SK-N-SH (cell line): ENCODE data around the gene SNRNP25. TPM values are rescaled to one million over a fixed set of nuclear protein-coding genes. Genes with fewer than 3 reads are reported as not detected.

Experiments used
- CTCF ChIA-PET: fragments of 300-600, 350-600 bp; formaldehyde crosslinking; extraction: SDS; loops from one replicate; lab custom pipeline; 2021; lab: Yijun Ruan, JAX
- POLR2A ChIA-PET: fragments of 350-600 bp; sonication (Branson Sonifier 250); formaldehyde crosslinking; extraction: SDS; loops from one replicate; lab custom pipeline; 2020; ENCODE audit warnings: antibody characterized with exemption, inconsistent platforms; lab: Yijun Ruan, JAX
- DNase-seq: peaks from one replicate; pipeline ENCODE4 v3.0.0; 2012
- H2AFZ ChIP-seq: fragments of 200-600 bp; sonication (generic); 2 replicates; pipeline ENCODE4 v1.8.1; 2016; ENCODE audit warnings: antibody characterized with exemption, mild to moderate bottlenecking, low read depth
- H3F3A ChIP-seq: fragments of 200-600 bp; sonication (generic); replicated peaks from 2 replicates; pipeline ENCODE3; 2016; ENCODE audit warnings: antibody characterized with exemption, mild to moderate bottlenecking; ENCODE audit not compliant: insufficient read depth
- H3K27ac ChIP-seq, 2 experiments: fragments of 200-500 bp in 1 of 2; fragments of 200-600 bp in 1 of 2; sonication (Bioruptor generic) in 1 of 2; sonication (generic), shearing (Covaris generic) in 1 of 2; 2 replicates each; pipeline versions ENCODE4 v1.5.1 to v1.6.1; 2014 to 2016; ENCODE audit warnings: low read depth in 2 of 2, inconsistent platforms in 1 of 2, low read length in 1 of 2, mild to moderate bottlenecking in 1 of 2, mixed read lengths in 1 of 2
- H3K27me3 ChIP-seq: fragments of 200-600 bp; sonication (generic), shearing (Covaris generic); 2 replicates; pipeline ENCODE4 v1.6.1; 2016; ENCODE audit warnings: mixed run types; ENCODE audit not compliant: insufficient read depth
- H3K36me3 ChIP-seq, 2 experiments: fragments of 200-500 bp in 1 of 2; fragments of 200-600 bp in 1 of 2; sonication (Bioruptor generic) in 1 of 2; sonication (generic) in 1 of 2; replicated peaks in 1 of 2; 2 replicates each; pipeline versions ENCODE3 to v1.5.1; 2014 to 2016; ENCODE audit warnings: low read length in 1 of 2, mild to moderate bottlenecking in 1 of 2; ENCODE audit not compliant: insufficient read depth in 2 of 2, control insufficient read depth in 1 of 2
- H3K4me1 ChIP-seq, 2 experiments: fragments of 200-500 bp in 1 of 2; fragments of 200-600 bp in 1 of 2; sonication (Bioruptor generic) in 1 of 2; sonication (generic), shearing (Covaris generic) in 1 of 2; 2 replicates each; pipeline versions ENCODE4 v1.5.1 to v1.6.1; 2014 to 2016; ENCODE audit warnings: low read depth in 1 of 2, low read length in 1 of 2, mixed run types in 1 of 2; ENCODE audit not compliant: insufficient read depth in 2 of 2, control insufficient read depth in 1 of 2
- H3K4me2 ChIP-seq: fragments of 200-600 bp; sonication (generic), shearing (Covaris generic); 2 replicates; pipeline ENCODE4 v1.6.1; 2017; ENCODE audit warnings: mixed run types
- H3K4me3 ChIP-seq, 2 experiments: fragments of 200-500 bp in 1 of 2; fragments of 200-600 bp in 1 of 2; sonication (Bioruptor generic) in 1 of 2; sonication (generic), shearing (Covaris generic) in 1 of 2; 2 replicates each; pipeline versions ENCODE4 v1.5.1 to v1.8.1; 2014 to 2016; ENCODE audit warnings: low read depth in 2 of 2, inconsistent platforms in 1 of 2, low read length in 1 of 2, mild to moderate bottlenecking in 1 of 2, mixed read lengths in 1 of 2, moderate library complexity in 1 of 2
- H3K79me2 ChIP-seq: fragments of 200-600 bp; sonication (generic); 2 replicates; pipeline ENCODE4 v1.8.1; 2017; ENCODE audit warnings: mild to moderate bottlenecking; ENCODE audit not compliant: insufficient read depth
- H3K9ac ChIP-seq: fragments of 200-600 bp; sonication (generic); 2 replicates; pipeline ENCODE4 v1.6.1; 2017; ENCODE audit warnings: mixed run types
- H3K9me2 ChIP-seq: fragments of 200-600 bp; sonication (generic); 2 replicates; pipeline ENCODE4 v1.6.1; 2017; ENCODE audit warnings: mixed run types
- H3K9me3 ChIP-seq: fragments of 200-600 bp; sonication (generic); 2 replicates; pipeline ENCODE4 v1.6.1; 2017; ENCODE audit warnings: mixed run types, mild to moderate bottlenecking, moderate library complexity
- H4K20me1 ChIP-seq: fragments of 200-600 bp; sonication (generic); 2 replicates; pipeline ENCODE4 v1.6.1; 2017; ENCODE audit warnings: mild to moderate bottlenecking, mixed run types; ENCODE audit not compliant: insufficient read depth
- CHD2 ChIP-seq: fragments of 150-350 bp; IDR thresholded peaks from 2 replicates; pipeline ENCODE4 v1.6.1; 2018; ENCODE audit warnings: low read length; ENCODE audit not compliant: partially characterized antibody
- ELF1 ChIP-seq: IDR thresholded peaks from 2 replicates; pipeline ENCODE4 v1.4.0; 2012
- EP300 ChIP-seq, 2 experiments: IDR thresholded peaks; 2 replicates each; pipeline versions ENCODE4 v1.4.0 to v1.6.1; 2012; ENCODE audit warnings: borderline replicate concordance in 1 of 2, low read depth in 1 of 2, low read length in 1 of 2
- EZH2phosphoT487 ChIP-seq: fragments of 200-600 bp; sonication (generic); IDR thresholded peaks from 2 replicates; pipeline ENCODE4 v1.6.1; 2017; ENCODE audit warnings: low read depth, mixed run types, mild to moderate bottlenecking, antibody characterized with exemption, moderate library complexity, borderline replicate concordance
- GABPA ChIP-seq: IDR thresholded peaks from 2 replicates; pipeline ENCODE4 v1.4.0; 2012; ENCODE audit warnings: low read depth, mild to moderate bottlenecking
- GATA2 ChIP-seq: sonication (generic); formaldehyde crosslinking; IDR thresholded peaks from 2 replicates; pipeline ENCODE4 v1.5.0; 2020; ENCODE audit warnings: mild to moderate bottlenecking, missing genetic modification reagents
- NRF1 ChIP-seq: IDR thresholded peaks from 2 replicates; pipeline ENCODE4 v1.6.1; 2012; ENCODE audit warnings: low read depth, mild to moderate bottlenecking, low read length
- POLR2AphosphoS5 ChIP-seq: IDR thresholded peaks from 2 replicates; pipeline ENCODE4 v1.6.1; 2012; ENCODE audit warnings: low read depth, low read length
- RCOR1 ChIP-seq: fragments of 150-350 bp; IDR thresholded peaks from 2 replicates; pipeline ENCODE4 v1.6.1; 2017; ENCODE audit warnings: antibody characterized with exemption, low read length
- RFX5 ChIP-seq: IDR thresholded peaks from 2 replicates; pipeline ENCODE4 v1.6.1; 2012; ENCODE audit warnings: mild to moderate bottlenecking, improper control_type of control experiment, low read length
- TAF1 ChIP-seq: IDR thresholded peaks from 2 replicates; pipeline ENCODE4 v1.6.1; 2012; ENCODE audit warnings: low read depth, mild to moderate bottlenecking, low read length, moderate library complexity, borderline replicate concordance
- YY1 ChIP-seq: IDR thresholded peaks from 2 replicates; pipeline ENCODE4 v1.4.0; 2012; ENCODE audit warnings: low read depth, mild to moderate bottlenecking
- WGBS: methylation state at CpG from one replicate; pipeline ENCODE4 v1.1.6; 2017; ENCODE audit warnings: low lambda C conversion rate; 5-methylcytosine and 5-hydroxymethylcytosine counted together
- polyA plus RNA-seq, 3 experiments: library from polyadenylated mRNA; depleted of rRNA; stranded (reverse); fragments of >200 nt; gene quantifications; 2 replicates each; pipeline ENCODE4 v1.2.3, GENCODE V29; 2012
- TF ChIP-seq, protein P1 (sequence below): IDR thresholded peaks from 2 replicates; pipeline ENCODE4 v1.4.0; 2012; ENCODE audit warnings: low read depth, borderline replicate concordance
- TF ChIP-seq, protein P2 (sequence below): IDR thresholded peaks from 2 replicates; pipeline ENCODE4; 2012
- TF ChIP-seq, protein P3 (sequence below): IDR thresholded peaks from 2 replicates; pipeline ENCODE4 v1.4.0; 2012; ENCODE audit warnings: low read depth
- TF ChIP-seq, protein P4 (sequence below): IDR thresholded peaks from 2 replicates; pipeline ENCODE4 v1.4.0; 2012; ENCODE audit warnings: low read depth, borderline replicate concordance

The SNRNP25 gene
- polyA plus RNA-seq, 1 of the 3 experiments (the other 2 are of a cell fraction), result 73.4 TPM

DNA sequence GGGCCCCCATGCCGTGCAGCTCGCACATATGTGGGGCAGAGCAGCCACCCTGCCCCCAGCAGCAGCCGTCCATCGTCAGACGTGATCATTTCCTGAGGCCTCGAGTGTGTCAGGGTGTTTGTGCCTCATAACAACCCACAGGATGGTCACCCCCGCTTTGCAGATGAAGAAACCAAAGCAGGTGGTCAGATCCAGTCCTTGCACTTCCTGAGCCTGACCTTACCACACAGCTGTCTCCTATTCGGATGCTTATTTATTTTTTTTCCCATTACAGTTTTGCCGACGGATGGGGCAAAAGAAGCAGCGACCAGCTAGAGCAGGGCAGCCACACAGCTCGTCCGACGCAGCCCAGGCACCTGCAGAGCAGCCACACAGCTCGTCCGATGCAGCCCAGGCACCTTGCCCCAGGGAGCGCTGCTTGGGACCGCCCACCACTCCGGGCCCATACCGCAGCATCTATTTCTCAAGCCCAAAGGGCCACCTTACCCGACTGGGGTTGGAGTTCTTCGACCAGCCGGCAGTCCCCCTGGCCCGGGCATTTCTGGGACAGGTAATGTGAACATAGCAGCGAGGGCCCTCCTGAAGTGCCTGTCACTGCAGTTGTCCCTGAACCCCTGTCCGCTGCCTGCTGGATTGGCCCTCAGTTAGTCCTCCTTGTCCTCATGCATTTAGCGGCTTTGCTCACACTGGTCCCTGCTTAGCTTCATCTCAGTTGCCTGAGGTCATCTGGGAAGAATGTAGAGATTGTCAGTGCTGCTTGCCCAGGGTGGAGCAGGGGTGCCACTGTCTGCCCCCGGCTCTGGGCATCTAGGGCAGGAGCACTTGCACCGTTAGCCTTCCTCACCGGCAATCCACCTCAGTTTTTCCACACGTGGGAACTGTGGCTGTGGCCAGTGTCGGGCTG is 25.8 kb downstream of the SNRNP25 start:
- H3K27me3 ChIP-seq, result no peaks in the 10 kb centered on the region
- peak overlapping the region in 1 of 2 experiments; percentile 45; a peak in 2 of 4 replicates for H3K27ac ChIP-seq
- H3F3A ChIP-seq, result peaks cover 12% of the 10 kb centered on the region
- H3K9me2 ChIP-seq, result no peaks in the 10 kb centered on the region
- no peak for TF ChIP-seq EZH2phosphoT487
- TF ChIP-seq, protein P1, sequence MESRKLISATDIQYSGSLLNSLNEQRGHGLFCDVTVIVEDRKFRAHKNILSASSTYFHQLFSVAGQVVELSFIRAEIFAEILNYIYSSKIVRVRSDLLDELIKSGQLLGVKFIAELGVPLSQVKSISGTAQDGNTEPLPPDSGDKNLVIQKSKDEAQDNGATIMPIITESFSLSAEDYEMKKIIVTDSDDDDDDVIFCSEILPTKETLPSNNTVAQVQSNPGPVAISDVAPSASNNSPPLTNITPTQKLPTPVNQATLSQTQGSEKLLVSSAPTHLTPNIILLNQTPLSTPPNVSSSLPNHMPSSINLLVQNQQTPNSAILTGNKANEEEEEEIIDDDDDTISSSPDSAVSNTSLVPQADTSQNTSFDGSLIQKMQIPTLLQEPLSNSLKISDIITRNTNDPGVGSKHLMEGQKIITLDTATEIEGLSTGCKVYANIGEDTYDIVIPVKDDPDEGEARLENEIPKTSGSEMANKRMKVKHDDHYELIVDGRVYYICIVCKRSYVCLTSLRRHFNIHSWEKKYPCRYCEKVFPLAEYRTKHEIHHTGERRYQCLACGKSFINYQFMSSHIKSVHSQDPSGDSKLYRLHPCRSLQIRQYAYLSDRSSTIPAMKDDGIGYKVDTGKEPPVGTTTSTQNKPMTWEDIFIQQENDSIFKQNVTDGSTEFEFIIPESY, result no peak
- TF ChIP-seq ELF1, result no peak
- no peak for TF ChIP-seq POLR2AphosphoS5
- TF ChIP-seq GABPA, result no peak
- DNase-seq, result no peak
- peak overlapping the region; percentile 77; the same call in 1 of the 2 replicates for H3K9ac ChIP-seq
- 86% methylated on average over 22 of the region's 32 CpGs for WGBS
- H3K4me2 ChIP-seq, result peak overlapping the region; percentile 99
- peaks cover 8% of the 10 kb centered on the region; the same call in 1 of the 2 replicates for H4K20me1 ChIP-seq
- no peak overlapping the region for H2AFZ ChIP-seq
- peaks cover 11 to 16% of the 10 kb centered on the region in 2 experiments for H3K36me3 ChIP-seq
- ChIA-PET CTCF (interaction anchor here (1.0 to 3.7 kb wide), 6 partner anchors 14 to 283 kb away, joined by 4 to 35 read pairs (median 8); no protein-coding TSS in a partner anchor), POLR2A (interaction anchor here (1.2 to 1.6 kb wide), 2 partner anchors 12 to 14 kb away, joined by 3 to 5 read pairs; no protein-coding TSS in a partner anchor)
- peaks cover 28 to 37% of the 10 kb centered on the region in 2 experiments for H3K4me1 ChIP-seq
- peak overlapping the region; percentile 76 to 92 for H3K4me3 ChIP-seq
- no peaks in the 10 kb centered on the region for H3K9me3 ChIP-seq
- H3K79me2 ChIP-seq, result peaks cover 22% of the 10 kb centered on the region

DNA sequence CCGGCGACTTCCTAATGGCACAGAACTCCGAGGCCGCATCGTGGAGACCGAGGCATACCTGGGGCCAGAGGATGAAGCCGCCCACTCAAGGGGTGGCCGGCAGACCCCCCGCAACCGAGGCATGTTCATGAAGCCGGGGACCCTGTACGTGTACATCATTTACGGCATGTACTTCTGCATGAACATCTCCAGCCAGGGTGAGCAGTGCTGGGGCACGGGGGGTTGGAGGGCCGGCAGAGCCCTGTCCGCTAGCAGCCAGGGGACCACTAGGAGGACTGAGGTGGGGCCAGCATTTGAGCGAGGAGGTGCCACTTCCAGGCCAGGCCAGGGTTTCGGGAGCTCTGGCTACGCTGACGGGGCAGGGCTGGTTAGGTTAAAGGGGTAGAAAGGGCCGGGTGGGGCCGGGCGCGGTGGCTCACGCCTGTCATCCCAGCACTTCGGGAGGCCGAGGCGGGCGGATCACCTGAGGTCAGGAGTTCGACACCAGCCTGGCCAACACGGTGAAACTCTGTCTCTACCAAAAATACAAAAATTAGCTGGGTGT is 29.5 kb downstream of the SNRNP25 start:
- no peak overlapping the region for H2AFZ ChIP-seq
- peaks cover 20% of the 10 kb centered on the region for H3K79me2 ChIP-seq
- H3K4me3 ChIP-seq, result no peak overlapping the region
- no peaks in the 10 kb centered on the region for H3K9me2 ChIP-seq
- WGBS, result 97% methylated on average over 19 of the region's 31 CpGs
- H4K20me1 ChIP-seq, result peaks cover 21% of the 10 kb centered on the region
- no peak overlapping the region for H3K4me2 ChIP-seq
- H3K4me1 ChIP-seq, result peaks cover 11 to 23% of the 10 kb centered on the region in 2 experiments; a peak in 3 of 4 replicates
- peaks cover 20% of the 10 kb centered on the region for H3F3A ChIP-seq
- no peaks in the 10 kb centered on the region for H3K27me3 ChIP-seq
- no peak for DNase-seq
- no peak overlapping the region for H3K9ac ChIP-seq
- H3K27ac ChIP-seq, result peak overlapping the region in 1 of 2 experiments; percentile 72; a peak in 1 of 4 replicates
- no peaks in the 10 kb centered on the region for H3K9me3 ChIP-seq
- POLR2A ChIA-PET, result no interaction called here
- peaks cover 15 to 38% of the 10 kb centered on the region in 2 experiments for H3K36me3 ChIP-seq
- CTCF ChIA-PET, result interaction anchor here (0.6 to 27.8 kb wide), 4 partner anchors 14 to 97 kb away, joined by 3 to 793 read pairs (median 24); partner anchors contain the start of genes HBQ1 and RHBDF1
- TF ChIP-seq CHD2 (no peak), EP300 (IDR thresholded peaks at IDR 0.05; ENCODE audit: borderline replicate concordance in 1 of 2, low read depth in 1 of 2, low read length in 1 of 2) (no peak), NRF1 (no peak), TAF1 (no peak), POLR2AphosphoS5 (no peak), RFX5 (no peak), YY1 (no peak), GABPA (no peak), GATA2 (CRISPR knock-in tag) (no peak), RCOR1 (no peak), EZH2phosphoT487 (no peak)
- TF ChIP-seq, protein P1, result no peak
- TF ChIP-seq, protein P2, sequence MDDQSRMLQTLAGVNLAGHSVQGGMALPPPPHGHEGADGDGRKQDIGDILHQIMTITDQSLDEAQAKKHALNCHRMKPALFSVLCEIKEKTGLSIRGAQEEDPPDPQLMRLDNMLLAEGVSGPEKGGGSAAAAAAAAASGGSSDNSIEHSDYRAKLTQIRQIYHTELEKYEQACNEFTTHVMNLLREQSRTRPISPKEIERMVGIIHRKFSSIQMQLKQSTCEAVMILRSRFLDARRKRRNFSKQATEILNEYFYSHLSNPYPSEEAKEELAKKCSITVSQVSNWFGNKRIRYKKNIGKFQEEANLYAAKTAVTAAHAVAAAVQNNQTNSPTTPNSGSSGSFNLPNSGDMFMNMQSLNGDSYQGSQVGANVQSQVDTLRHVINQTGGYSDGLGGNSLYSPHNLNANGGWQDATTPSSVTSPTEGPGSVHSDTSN, result no peak
- TF ChIP-seq, protein P3, sequence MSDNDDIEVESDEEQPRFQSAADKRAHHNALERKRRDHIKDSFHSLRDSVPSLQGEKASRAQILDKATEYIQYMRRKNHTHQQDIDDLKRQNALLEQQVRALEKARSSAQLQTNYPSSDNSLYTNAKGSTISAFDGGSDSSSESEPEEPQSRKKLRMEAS, result no peak
- TF ChIP-seq, protein P4, sequence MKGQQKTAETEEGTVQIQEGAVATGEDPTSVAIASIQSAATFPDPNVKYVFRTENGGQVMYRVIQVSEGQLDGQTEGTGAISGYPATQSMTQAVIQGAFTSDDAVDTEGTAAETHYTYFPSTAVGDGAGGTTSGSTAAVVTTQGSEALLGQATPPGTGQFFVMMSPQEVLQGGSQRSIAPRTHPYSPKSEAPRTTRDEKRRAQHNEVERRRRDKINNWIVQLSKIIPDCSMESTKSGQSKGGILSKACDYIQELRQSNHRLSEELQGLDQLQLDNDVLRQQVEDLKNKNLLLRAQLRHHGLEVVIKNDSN, result no peak
